IMR-90 (cell line): Measurements from ENCODE around the gene UBQLN2. TPM values are rescaled to one million over a fixed set of nuclear protein-coding genes. Genes with fewer than 3 reads are reported as not detected.

Experiments
- ATAC-seq: fragments of 200-7000 bp; cut with Tn5 transposase; 2 replicates; pipeline ENCODE4 v1.9.1; 2020; ENCODE audit warnings: low read depth, mild to moderate bottlenecking, moderate library complexity
- BruUV-seq: library from RNA; stranded (reverse); fragments of 400-500 nt; replicated peaks from 2 replicates; lab custom pipeline; 2021; lab: Mats Ljungman, UMichigan
- CTCF ChIA-PET: fragments of 300-600 bp; formaldehyde crosslinking; extraction: SDS; loops from one replicate; lab custom pipeline; 2021; ENCODE audit warnings: antibody characterized with exemption; lab: Yijun Ruan, JAX
- POLR2A ChIA-PET: fragments of 300-600 bp; sonication (Branson Sonifier 250); formaldehyde crosslinking; loops from one replicate; lab custom pipeline; 2022; ENCODE audit warnings: antibody characterized with exemption; ENCODE audit not compliant: unreplicated experiment; lab: Charles Lee
- DNase-seq: peaks from one replicate; pipeline ENCODE4 v3.0.0; 2013
- H2AFZ ChIP-seq: replicated peaks from 2 replicates; pipeline ENCODE3; 2013; ENCODE audit warnings: low read length, mild to moderate bottlenecking; ENCODE audit not compliant: poor library complexity
- H2AK5ac ChIP-seq: 2 replicates; pipeline ENCODE4 v1.6.1; 2013; ENCODE audit warnings: low read depth, low read length, inconsistent platforms
- H2AK9ac ChIP-seq: replicated peaks from 2 replicates; pipeline ENCODE3; 2013; ENCODE audit warnings: mild to moderate bottlenecking, low read depth, low read length, moderate library complexity; ENCODE audit not compliant: poor library complexity
- H2BK120ac ChIP-seq: 2 replicates; pipeline ENCODE4 v1.6.1; 2013; ENCODE audit warnings: low read depth, low read length, inconsistent platforms
- H2BK15ac ChIP-seq: 3 replicates; pipeline ENCODE4 v1.6.1; 2013; ENCODE audit warnings: low read depth, low read length, inconsistent platforms
- H2BK20ac ChIP-seq: 2 replicates; pipeline ENCODE4 v1.6.1; 2013; ENCODE audit warnings: low read depth, mild to moderate bottlenecking, inconsistent platforms, low read length, moderate library complexity
- H2BK5ac ChIP-seq: 2 replicates; pipeline ENCODE4 v1.6.1; 2013; ENCODE audit warnings: mild to moderate bottlenecking, low read depth, low read length, inconsistent platforms; ENCODE audit not compliant: poor library complexity, severe bottlenecking
- H3K14ac ChIP-seq: replicated peaks from 2 replicates; pipeline ENCODE4 v1.6.1; 2013; ENCODE audit warnings: low read depth, low read length, inconsistent platforms
- H3K18ac ChIP-seq: 2 replicates; pipeline ENCODE4 v1.6.1; 2013; ENCODE audit warnings: low read depth, low read length, control low read depth
- H3K23ac ChIP-seq: 2 replicates; pipeline ENCODE4 v1.6.1; 2013; ENCODE audit warnings: low read depth, low read length, inconsistent platforms
- H3K27ac ChIP-seq: 2 replicates; pipeline ENCODE4 v1.5.1; 2013; ENCODE audit warnings: mild to moderate bottlenecking, control low read depth, low read length; ENCODE audit not compliant: insufficient read depth
- H3K27me3 ChIP-seq: 2 replicates; pipeline ENCODE4 v1.6.1; 2013; ENCODE audit warnings: low read length; ENCODE audit not compliant: control insufficient read depth, insufficient read depth
- H3K36me3 ChIP-seq: 2 replicates; pipeline ENCODE4 v1.6.1; 2013; ENCODE audit warnings: low read length, mixed read lengths; ENCODE audit not compliant: control insufficient read depth, insufficient read depth
- H3K4ac ChIP-seq: 2 replicates; pipeline ENCODE4 v1.6.1; 2013; ENCODE audit warnings: low read depth, low read length, inconsistent platforms
- H3K4me1 ChIP-seq: 2 replicates; pipeline ENCODE4 v1.6.1; 2013; ENCODE audit warnings: low read length, mixed read lengths; ENCODE audit not compliant: control insufficient read depth, insufficient read depth
- H3K4me2 ChIP-seq: 2 replicates; pipeline ENCODE4 v1.6.1; 2013; ENCODE audit warnings: low read depth, mild to moderate bottlenecking, control low read depth, low read length, moderate library complexity
- H3K4me3 ChIP-seq: 2 replicates; pipeline ENCODE4 v1.5.1; 2013; ENCODE audit warnings: low read depth, mild to moderate bottlenecking, control low read depth, low read length, moderate library complexity; ENCODE audit not compliant: insufficient read depth
- H3K56ac ChIP-seq: 2 replicates; pipeline ENCODE4 v1.6.1; 2013; ENCODE audit warnings: low read length, inconsistent platforms; ENCODE audit not compliant: insufficient read depth; ENCODE audit errors: extremely low read depth
- H3K79me1 ChIP-seq, 2 experiments: 2 replicates each; pipeline ENCODE4 v1.6.1; 2013; ENCODE audit warnings: low read length in 2 of 2, inconsistent platforms in 1 of 2, low read depth in 1 of 2
- H3K9ac ChIP-seq: 2 replicates; pipeline ENCODE4 v1.6.1; 2013; ENCODE audit warnings: low read depth, low read length, control low read depth
- H3K9me1 ChIP-seq: 2 replicates; pipeline ENCODE4 v1.6.1; 2013; ENCODE audit warnings: low read length, inconsistent platforms; ENCODE audit not compliant: insufficient read depth
- H3K9me3 ChIP-seq: 2 replicates; pipeline ENCODE4 v1.6.1; 2013; ENCODE audit warnings: low read length; ENCODE audit not compliant: control insufficient read depth, insufficient read depth
- H4K20me1 ChIP-seq: 2 replicates; pipeline ENCODE4 v1.6.1; 2013; ENCODE audit warnings: low read length, inconsistent platforms; ENCODE audit not compliant: insufficient read depth
- H4K5ac ChIP-seq: 2 replicates; pipeline ENCODE4 v1.6.1; 2013; ENCODE audit warnings: mild to moderate bottlenecking, low read depth, low read length, control low read depth
- H4K8ac ChIP-seq, 2 experiments: 2 replicates each; pipeline ENCODE4 v1.6.1; 2013; ENCODE audit warnings: low read depth in 2 of 2, low read length in 2 of 2, control low read depth in 1 of 2, inconsistent platforms in 1 of 2
- H4K91ac ChIP-seq: 2 replicates; pipeline ENCODE4 v1.6.1; 2013; ENCODE audit warnings: low read depth, low read length, inconsistent platforms; ENCODE audit not compliant: insufficient read depth
- CEBPB ChIP-seq: IDR thresholded peaks from 2 replicates; pipeline ENCODE4 v1.6.1; 2012; ENCODE audit warnings: low read depth, low read length, improper control_type of control experiment
- CHD1 ChIP-seq: IDR thresholded peaks from 2 replicates; pipeline ENCODE4 v1.6.1; 2012; ENCODE audit warnings: low read depth, low read length, improper control_type of control experiment
- FOS ChIP-seq: fragments of 150-350 bp; IDR thresholded peaks from 2 replicates; pipeline ENCODE4 v1.6.1; 2016; ENCODE audit warnings: low read depth, low read length
- MAFK ChIP-seq: IDR thresholded peaks from 2 replicates; pipeline ENCODE4 v1.6.1; 2012; ENCODE audit warnings: low read depth, low read length, improper control_type of control experiment
- MXI1 ChIP-seq: IDR thresholded peaks from 2 replicates; pipeline ENCODE4 v1.6.1; 2012; ENCODE audit warnings: low read depth, mild to moderate bottlenecking, low read length, moderate library complexity, borderline replicate concordance
- NFE2L2 ChIP-seq: fragments of 150-350 bp; IDR thresholded peaks from 2 replicates; pipeline ENCODE4 v1.6.1; 2016; ENCODE audit warnings: low read depth, mild to moderate bottlenecking, low read length
- POLR2A ChIP-seq: IDR thresholded peaks from 2 replicates; pipeline ENCODE4 v1.6.1; 2012; ENCODE audit warnings: mild to moderate bottlenecking, low read depth, low read length
- RAD21 ChIP-seq: IDR thresholded peaks from 2 replicates; pipeline ENCODE4 v1.6.1; 2012; ENCODE audit warnings: low read length, improper control_type of control experiment
- RCOR1 ChIP-seq: IDR thresholded peaks from 2 replicates; pipeline ENCODE4 v1.6.1; 2012; ENCODE audit warnings: mild to moderate bottlenecking, low read length, improper control_type of control experiment; ENCODE audit not compliant: insufficient replicate concordance
- SMC3 ChIP-seq: fragments of 150-350 bp; IDR thresholded peaks from 2 replicates; pipeline ENCODE4 v1.6.1; 2016; ENCODE audit warnings: low read depth, mild to moderate bottlenecking, antibody characterized with exemption, low read length, moderate library complexity
- USF2 ChIP-seq: fragments of 150-350 bp; IDR thresholded peaks from 2 replicates; pipeline ENCODE4 v1.6.1; 2017; ENCODE audit warnings: mild to moderate bottlenecking, antibody characterized with exemption, low read length, low read depth
- WGBS, 2 experiments: methylation state at CpG; one replicate each; pipeline versions ENCODE4 v1.1.5 to v1.1.7; 2013; ENCODE audit warnings: missing lambda C conversion rate in 2 of 2; ENCODE audit not compliant: insufficient read length in 1 of 2; ENCODE audit errors: extremely low coverage in 2 of 2; 5-methylcytosine and 5-hydroxymethylcytosine counted together
- dilution Hi-C: fragments of 300-500 bp; cut with HindIII; formaldehyde crosslinking; loops from one replicate; pipeline ENCODE4 v1.14.3; 2018; ENCODE audit warnings: low sequenced_read_pairs; ENCODE audit not compliant: unreplicated experiment
- in situ Hi-C: fragments of 300-500 bp; cut with MboI; formaldehyde crosslinking; loops from 3 replicates; pipeline ENCODE4 v1.14.3; 2019; ENCODE audit warnings: low sequenced_read_pairs, inconsistent platforms, mixed read lengths
- intact Hi-C: fragments of 100-400 bp; cut with micrococcal nuclease; formaldehyde crosslinking; loops from 2 replicates; pipeline ENCODE4 v1.10.0; 2022
- polyA plus RNA-seq, 3 experiments: library from polyadenylated mRNA; depleted of rRNA; stranded (reverse); fragments of >200 nt; gene quantifications; 2 replicates each; pipeline ENCODE4 v1.2.3, GENCODE V29; 2012; ENCODE audit warnings: low replicate concordance in 1 of 3
- total RNA-seq: library from RNA; depleted of rRNA; stranded (reverse); fragments of >200 nt; gene quantifications from 2 replicates; pipeline ENCODE4 v1.2.3, GENCODE V29; 2012
- TF ChIP-seq, protein P1 (sequence below): conservative IDR thresholded peaks from 2 replicates; pipeline ENCODE4 v1.5.1; 2012; ENCODE audit warnings: mild to moderate bottlenecking, low read depth, low read length, improper control_type of control experiment
- TF ChIP-seq, protein P2 (sequence below): fragments of 150-350 bp; IDR thresholded peaks from 2 replicates; pipeline ENCODE4 v1.6.1; 2016; ENCODE audit warnings: low read depth, mild to moderate bottlenecking, low read length, moderate library complexity, borderline replicate concordance

UBQLN2 gene
- total and polyA plus RNA-seq, 2 of the 4 experiments (the other 2 are of a cell fraction), result 4.1 to 24.5 TPM

- POLR2A ChIA-PET, result no interaction called here
- Histone ChIP-seq H2AK5ac (no peak overlapping the region), H3K14ac (no peak overlapping the region)
Measured at GRCh38 chrX:56554870-56555269, 8.6 kb upstream of the UBQLN2 start.

More at GRCh38 chrX:56554870-56555269, 8.6 kb upstream of the UBQLN2 start:
- ATAC-seq, result no peak
- Histone ChIP-seq H3K4me3 (no peak overlapping the region), H3K23ac (no peak overlapping the region), H3K79me1 (no peaks in the 10 kb centered on the region), H3K36me3 (no peaks in the 10 kb centered on the region), H3K9me1 (no peaks in the 10 kb centered on the region), H3K9me3 (no peaks in the 10 kb centered on the region), H3K4me2 (no peak overlapping the region), H3K9ac (no peak overlapping the region), H3K27ac (no peak overlapping the region), H4K91ac (no peak overlapping the region), H2BK5ac (no peak overlapping the region), H4K20me1 (no peaks in the 10 kb centered on the region), H2AK9ac (no peak overlapping the region), H3K56ac (no peak overlapping the region), H3K4ac (no peak overlapping the region), H4K8ac (no peak overlapping the region), H2AFZ (no peak overlapping the region), H3K4me1 (no peaks in the 10 kb centered on the region), H2BK20ac (no peak overlapping the region), H3K18ac (no peak overlapping the region), H3K27me3 (peaks cover 1% of the 10 kb centered on the region; the same call in 1 of the 2 replicates), H2BK120ac (no peak overlapping the region), H2BK15ac (no peak overlapping the region), H4K5ac (no peak overlapping the region)
- BruUV-seq, result no TSS peak
- in situ Hi-C loops, result no loop called here
- intact Hi-C loops, result no loop called here
- no peak for DNase-seq
- WGBS, 2 experiments, result no CpG with 5 or more reads among the region's 4 CpGs
- CTCF ChIA-PET, result no interaction called here
- TF ChIP-seq FOS (no peak), USF2 (no peak), RAD21 (no peak), SMC3 (no peak), RCOR1 (no peak), MAFK (no peak), CHD1 (no peak), NFE2L2 (no peak), MXI1 (no peak), POLR2A (no peak), CEBPB (no peak)
- TF ChIP-seq, protein P1, sequence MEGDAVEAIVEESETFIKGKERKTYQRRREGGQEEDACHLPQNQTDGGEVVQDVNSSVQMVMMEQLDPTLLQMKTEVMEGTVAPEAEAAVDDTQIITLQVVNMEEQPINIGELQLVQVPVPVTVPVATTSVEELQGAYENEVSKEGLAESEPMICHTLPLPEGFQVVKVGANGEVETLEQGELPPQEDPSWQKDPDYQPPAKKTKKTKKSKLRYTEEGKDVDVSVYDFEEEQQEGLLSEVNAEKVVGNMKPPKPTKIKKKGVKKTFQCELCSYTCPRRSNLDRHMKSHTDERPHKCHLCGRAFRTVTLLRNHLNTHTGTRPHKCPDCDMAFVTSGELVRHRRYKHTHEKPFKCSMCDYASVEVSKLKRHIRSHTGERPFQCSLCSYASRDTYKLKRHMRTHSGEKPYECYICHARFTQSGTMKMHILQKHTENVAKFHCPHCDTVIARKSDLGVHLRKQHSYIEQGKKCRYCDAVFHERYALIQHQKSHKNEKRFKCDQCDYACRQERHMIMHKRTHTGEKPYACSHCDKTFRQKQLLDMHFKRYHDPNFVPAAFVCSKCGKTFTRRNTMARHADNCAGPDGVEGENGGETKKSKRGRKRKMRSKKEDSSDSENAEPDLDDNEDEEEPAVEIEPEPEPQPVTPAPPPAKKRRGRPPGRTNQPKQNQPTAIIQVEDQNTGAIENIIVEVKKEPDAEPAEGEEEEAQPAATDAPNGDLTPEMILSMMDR, result no peak
- TF ChIP-seq, protein P2, sequence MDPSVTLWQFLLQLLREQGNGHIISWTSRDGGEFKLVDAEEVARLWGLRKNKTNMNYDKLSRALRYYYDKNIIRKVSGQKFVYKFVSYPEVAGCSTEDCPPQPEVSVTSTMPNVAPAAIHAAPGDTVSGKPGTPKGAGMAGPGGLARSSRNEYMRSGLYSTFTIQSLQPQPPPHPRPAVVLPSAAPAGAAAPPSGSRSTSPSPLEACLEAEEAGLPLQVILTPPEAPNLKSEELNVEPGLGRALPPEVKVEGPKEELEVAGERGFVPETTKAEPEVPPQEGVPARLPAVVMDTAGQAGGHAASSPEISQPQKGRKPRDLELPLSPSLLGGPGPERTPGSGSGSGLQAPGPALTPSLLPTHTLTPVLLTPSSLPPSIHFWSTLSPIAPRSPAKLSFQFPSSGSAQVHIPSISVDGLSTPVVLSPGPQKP, result no peak
- dilution Hi-C loops, result no loop called here
